Measurements from ENCODE around the gene PRKAA2. TPM values are rescaled to one million over a fixed set of nuclear protein-coding genes. Genes with fewer than 3 reads are reported as not detected.

Gene PRKAA2
- total RNA-seq, 1 experiment from 2014 or later, result 4.0 TPM

DNA sequence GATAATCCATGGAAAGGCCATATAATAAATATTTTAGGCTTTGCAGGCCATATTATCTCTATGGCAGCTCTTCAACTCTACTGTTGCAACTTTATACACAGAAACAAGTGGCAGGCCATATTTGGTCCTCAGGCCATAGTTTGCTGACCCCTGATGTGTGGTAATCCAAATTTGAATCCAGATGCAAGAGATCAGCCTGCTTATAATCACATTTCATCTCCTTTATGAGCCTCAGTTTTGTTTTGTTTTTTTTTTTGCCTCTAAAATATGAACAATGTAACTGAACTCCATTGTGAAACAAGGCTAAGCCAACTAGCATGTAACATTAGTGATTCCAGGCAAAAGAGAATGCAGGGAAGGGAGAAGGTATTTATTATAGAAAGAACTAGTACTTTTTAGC, 81.6 kb downstream of the PRKAA2 start:
- H3K56ac ChIP-seq (ENCODE audit: insufficient read length, low read depth, low read length), result no peak overlapping the region
- no peaks in the 10 kb centered on the region for H3K23me2 ChIP-seq (ENCODE audit: insufficient read length, low read depth, low read length, poor library complexity, severe bottlenecking)
- H3K23ac ChIP-seq (ENCODE audit: insufficient read length, low read depth, low read length), result no peak overlapping the region
- H2BK5ac ChIP-seq (ENCODE audit: insufficient read length, low read length), result no peak overlapping the region
- H3K9me3 ChIP-seq (ENCODE audit: control insufficient read depth, low read depth, low read length), result no peaks in the 10 kb centered on the region
- Mint-ChIP-seq H3K27me3 (ENCODE audit: low read depth) (no peaks in the 10 kb centered on the region; the same call in none of the 2 replicates), H3K9me3 (no peaks in the 10 kb centered on the region), H3K4me3 (no peak overlapping the region), H3K4me1 (no peaks in the 10 kb centered on the region), H3K27ac (no peak overlapping the region), H3K36me3 (ENCODE audit: insufficient read depth in 1 of 3, low read depth in 3 of 3) (no peaks in the 10 kb centered on the region)
- TF ChIP-seq, protein P1, sequence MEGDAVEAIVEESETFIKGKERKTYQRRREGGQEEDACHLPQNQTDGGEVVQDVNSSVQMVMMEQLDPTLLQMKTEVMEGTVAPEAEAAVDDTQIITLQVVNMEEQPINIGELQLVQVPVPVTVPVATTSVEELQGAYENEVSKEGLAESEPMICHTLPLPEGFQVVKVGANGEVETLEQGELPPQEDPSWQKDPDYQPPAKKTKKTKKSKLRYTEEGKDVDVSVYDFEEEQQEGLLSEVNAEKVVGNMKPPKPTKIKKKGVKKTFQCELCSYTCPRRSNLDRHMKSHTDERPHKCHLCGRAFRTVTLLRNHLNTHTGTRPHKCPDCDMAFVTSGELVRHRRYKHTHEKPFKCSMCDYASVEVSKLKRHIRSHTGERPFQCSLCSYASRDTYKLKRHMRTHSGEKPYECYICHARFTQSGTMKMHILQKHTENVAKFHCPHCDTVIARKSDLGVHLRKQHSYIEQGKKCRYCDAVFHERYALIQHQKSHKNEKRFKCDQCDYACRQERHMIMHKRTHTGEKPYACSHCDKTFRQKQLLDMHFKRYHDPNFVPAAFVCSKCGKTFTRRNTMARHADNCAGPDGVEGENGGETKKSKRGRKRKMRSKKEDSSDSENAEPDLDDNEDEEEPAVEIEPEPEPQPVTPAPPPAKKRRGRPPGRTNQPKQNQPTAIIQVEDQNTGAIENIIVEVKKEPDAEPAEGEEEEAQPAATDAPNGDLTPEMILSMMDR (conservative IDR thresholded peaks at IDR 0.05), result no peak
- H3K27me3 ChIP-seq (ENCODE audit: insufficient read depth, low read length), result no peaks in the 10 kb centered on the region
- no peak overlapping the region for H3K4ac ChIP-seq (ENCODE audit: low read depth, low read length)
- H4K20me1 ChIP-seq (ENCODE audit: control insufficient read depth, insufficient read depth, insufficient read length), result no peaks in the 10 kb centered on the region
- H3K79me1 ChIP-seq (ENCODE audit: insufficient read depth, low read depth, low read length, poor library complexity, severe bottlenecking), result no peaks in the 10 kb centered on the region
- H2BK120ac ChIP-seq (ENCODE audit: low read depth, low read length, poor library complexity, severe bottlenecking), result no peak overlapping the region
- H3T11ph ChIP-seq (ENCODE audit: low read length), result no peak overlapping the region
- H2BK15ac ChIP-seq (ENCODE audit: low read depth, low read length), result no peak overlapping the region
- no peak overlapping the region for H3K27ac ChIP-seq (ENCODE audit: insufficient read length, low read depth, low read length)
- H3K9ac ChIP-seq (ENCODE audit: extremely low read depth, insufficient read length, low read length), result no peak overlapping the region
- H4K8ac ChIP-seq (replicated peaks; ENCODE audit: insufficient read length, low read depth, low read length), result no peak overlapping the region
- H3K4me1 ChIP-seq (ENCODE audit: insufficient read depth, low read length), result no peaks in the 10 kb centered on the region
- no peak overlapping the region for H2AFZ ChIP-seq (ENCODE audit: low read length)
- H2BK12ac ChIP-seq (ENCODE audit: insufficient read length, low read depth, low read length), result no peak overlapping the region
- H4K91ac ChIP-seq (ENCODE audit: insufficient read length, low read depth, low read length), result no peak overlapping the region
- H3K18ac ChIP-seq (ENCODE audit: insufficient read length, low read depth, low read length), result no peak overlapping the region
- H3K14ac ChIP-seq (ENCODE audit: insufficient read depth, low read length), result no peak overlapping the region
- no peak overlapping the region for H2AK5ac ChIP-seq (ENCODE audit: insufficient read length, low read length)
- H4K5ac ChIP-seq (ENCODE audit: insufficient read length, low read depth, low read length), result no peak overlapping the region
- no peaks in the 10 kb centered on the region for H3K79me2 ChIP-seq (ENCODE audit: insufficient read depth, low read length)
- H3K4me2 ChIP-seq (ENCODE audit: insufficient read depth, insufficient read length, low read length), result no peak overlapping the region
- DNase-seq, result no peak
- no peak overlapping the region for H2BK20ac ChIP-seq (ENCODE audit: low read depth, low read length, poor library complexity, severe bottlenecking)

Measured in H9 (cell line).